ENCODE results near the gene OR1F1.

The OR1F1 gene

DNA sequence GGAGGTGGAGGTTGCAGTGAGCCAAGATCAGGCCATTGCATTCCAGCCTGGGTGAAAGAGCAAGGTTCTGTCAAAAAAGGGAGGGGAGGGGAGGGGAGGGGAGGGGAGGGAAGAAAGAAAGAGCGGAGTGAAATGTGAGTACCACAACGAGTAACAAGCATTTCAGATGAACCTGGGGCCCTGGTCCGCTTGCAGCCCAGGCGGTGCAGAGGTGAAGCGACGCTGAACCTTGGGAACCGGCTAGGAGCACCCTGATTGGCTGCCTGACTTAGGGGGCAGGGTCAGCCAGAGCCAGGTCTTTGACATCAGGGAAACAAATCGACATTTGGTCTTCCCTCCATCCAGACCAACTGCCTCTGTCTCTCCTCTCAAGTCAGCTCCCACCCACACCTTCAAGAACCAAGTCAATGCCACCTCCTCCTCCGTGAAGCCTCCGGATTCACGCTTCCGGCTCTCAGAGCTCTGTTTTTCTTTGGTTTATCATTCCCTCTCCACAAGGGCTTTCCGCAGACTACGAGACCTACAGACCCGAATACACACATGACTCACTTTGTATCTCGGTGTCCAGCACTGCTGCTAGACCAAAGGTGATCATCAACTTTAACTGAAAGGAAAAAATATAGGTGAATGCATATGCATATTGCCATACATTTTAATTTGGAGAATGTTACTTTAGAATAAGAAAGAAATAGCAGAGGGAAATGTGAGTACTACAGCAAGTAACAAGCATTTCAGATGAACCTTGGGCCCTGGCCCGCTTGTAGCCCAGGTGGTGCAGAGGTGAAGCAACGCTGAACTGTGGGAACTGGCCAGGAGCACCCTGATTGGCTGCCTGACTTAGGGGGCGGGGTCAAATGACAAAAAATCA, 19.3 kb downstream of the OR1F1 start:
- no peak for DNase-seq

DNA sequence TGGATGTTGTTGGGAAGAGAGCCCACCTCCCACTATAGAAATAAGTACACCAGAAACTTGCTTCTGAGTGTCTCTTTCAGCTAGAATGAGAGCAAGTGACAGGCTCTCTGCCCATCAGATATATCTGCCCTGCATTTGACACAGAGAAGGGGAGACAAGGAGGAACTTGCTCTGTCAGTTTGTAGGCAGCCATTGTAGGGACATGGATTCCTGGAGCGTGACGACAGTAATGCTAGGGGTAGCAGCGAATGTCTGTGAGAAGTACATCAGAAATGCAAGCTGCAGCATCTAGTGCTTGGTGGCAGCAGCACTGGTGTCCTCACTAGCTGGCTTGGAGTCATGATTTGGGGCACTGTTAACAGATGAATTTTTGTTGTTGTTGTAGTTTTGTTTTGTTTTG, 24.0 kb downstream of the OR1F1 start:
- no peak for DNase-seq

DNA sequence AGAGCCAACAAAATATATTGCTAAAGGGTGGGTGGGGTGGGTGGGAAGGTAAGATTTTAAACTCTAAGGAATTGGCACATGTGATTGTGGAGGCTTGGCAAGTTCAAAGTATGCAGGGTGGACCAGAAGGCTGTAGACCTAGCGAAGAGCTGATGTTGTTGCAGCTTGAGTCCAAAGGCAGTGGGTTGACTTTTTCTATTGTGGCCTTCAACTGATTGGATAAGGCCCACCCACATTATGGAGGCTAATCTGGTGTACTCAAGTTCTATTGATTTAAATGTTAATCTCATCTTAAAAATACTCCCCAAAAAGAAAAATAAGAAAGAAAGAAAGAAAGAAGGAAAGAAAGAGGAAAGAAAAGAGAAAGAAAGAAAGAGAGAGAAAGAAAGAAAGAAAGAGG, 24.6 kb downstream of the OR1F1 start:
- no peak for DNase-seq

DNA sequence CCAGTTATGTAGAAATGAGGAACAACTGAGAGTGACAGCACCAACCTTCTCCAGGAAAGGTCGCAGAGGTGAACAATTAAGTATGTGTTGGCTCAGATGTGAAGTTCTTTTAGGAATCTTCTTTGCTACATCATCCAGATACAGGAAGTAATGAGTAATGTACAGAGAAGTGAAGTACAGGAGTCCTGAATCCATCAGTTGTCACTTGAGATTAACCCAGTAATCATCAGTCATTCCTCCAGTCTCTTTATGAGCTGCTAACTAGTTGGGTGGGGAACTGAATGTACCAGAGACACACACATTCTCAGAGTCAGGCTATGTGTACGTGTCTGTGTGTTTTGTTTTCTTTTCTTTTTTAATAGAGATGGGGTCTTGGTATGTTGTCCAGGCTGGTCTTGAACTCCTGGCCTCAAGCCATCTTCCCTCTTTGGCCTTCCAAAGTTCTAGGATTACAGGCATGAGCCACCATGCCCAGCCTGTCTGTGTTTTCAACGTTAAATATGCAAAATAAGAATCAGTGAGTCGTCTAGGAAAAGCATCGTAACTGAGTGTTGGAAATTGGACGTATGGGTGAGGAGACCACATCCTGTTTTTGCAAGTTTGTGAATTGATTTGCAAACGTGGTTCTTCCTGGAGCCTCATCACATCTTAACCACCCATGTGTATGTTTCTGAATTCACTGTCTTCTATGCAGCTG, 27.0 kb downstream of the OR1F1 start:
- DNase-seq = no peak

DNA sequence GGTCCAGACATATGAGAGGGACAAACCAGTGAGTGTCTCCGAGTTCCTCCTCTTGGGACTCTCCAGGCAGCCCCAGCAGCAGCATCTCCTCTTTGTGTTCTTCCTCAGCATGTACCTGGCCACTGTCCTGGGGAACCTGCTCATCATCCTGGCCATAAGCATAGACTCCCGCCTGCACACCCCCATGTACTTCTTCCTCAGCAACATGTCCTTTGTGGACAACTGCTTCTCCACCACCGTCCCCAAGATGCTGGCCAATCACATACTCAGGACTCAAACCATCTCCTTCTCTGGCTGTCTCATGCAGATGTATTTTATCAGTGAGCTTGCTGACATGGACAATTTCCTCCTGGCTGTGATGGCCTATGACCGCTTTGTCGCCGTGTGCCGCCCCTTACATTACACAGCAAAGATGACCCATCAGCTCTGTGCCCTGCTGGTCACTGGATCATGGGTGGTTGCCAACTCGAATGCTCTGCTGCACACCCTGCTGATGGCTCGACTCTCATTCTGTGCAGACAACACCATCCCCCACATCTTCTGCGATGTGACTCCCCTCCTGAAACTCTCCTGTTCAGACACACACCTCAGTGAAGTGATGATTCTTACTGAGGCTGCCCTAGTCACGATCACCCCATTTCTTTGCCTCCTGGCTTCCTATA, 27.7 kb downstream of the OR1F1 start:
- DNase-seq = no peak

DNA sequence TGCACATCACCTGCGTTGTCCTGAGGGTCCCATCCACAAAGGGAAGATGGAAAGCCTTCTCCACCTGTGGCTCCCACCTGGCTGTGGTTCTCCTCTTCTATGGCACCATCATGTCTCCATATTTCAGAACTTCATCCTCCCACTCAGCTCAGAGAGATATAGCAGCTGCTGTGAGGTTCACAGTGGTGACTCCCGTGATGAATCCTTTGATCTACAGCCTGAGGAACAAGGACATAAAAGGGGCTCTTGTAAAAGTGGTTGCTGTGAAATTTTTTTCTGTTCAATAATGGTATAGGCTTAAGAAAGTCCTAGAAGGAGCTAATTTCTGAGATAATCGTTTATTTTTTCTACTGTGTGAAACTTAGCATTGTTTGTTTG, 28.2 kb downstream of the OR1F1 start:
- DNase-seq = no peak

DNA sequence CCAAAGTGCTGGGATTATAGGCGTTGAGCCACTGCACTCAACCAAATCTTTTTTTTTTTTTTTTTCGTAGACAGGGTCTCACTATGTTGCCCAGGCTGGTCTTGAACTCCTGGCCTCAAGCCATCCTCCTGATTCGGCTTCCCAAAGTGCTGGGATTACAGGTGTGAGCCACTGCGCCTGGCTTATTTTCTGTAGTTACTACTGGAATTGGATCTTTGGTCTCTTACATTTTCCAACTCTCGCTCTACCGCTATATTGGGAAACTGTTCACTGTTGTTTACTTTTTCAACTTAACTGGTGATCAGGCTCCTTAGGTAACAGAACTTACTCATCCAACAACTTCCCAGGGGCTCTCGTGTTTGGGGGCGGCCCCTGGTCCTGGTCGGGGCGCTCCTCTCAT, 32.8 kb downstream of the OR1F1 start:
- no peak for DNase-seq

DNA sequence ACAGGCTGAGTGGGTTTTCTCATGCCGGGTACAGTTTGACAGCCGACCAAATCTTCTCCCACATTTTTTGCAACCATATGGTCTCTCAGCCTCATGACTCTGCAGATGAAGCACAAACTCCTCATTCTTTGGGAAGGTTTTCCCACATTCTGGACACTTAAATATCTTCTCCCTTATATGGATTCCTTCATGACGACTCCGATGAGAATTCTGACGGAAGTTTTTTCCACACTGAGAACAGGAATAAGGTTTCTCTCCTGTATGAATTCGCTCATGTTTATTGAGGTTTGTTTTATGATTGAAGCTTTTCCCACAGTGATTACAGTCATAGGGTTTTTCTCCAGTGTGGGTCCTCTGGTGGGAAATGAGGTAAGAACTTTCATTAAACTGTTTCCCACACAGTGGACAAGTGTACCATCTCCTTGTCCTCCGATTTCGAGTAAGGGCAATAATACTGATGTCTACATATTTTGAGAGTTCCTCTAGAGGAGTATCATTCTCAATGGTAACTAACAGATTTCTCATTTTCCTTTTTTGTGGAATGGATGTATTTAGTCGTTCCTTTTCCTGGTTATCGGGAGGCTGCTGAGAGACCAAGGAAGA, 36.0 kb downstream of the OR1F1 start:
- DNase-seq = no peak

DNA sequence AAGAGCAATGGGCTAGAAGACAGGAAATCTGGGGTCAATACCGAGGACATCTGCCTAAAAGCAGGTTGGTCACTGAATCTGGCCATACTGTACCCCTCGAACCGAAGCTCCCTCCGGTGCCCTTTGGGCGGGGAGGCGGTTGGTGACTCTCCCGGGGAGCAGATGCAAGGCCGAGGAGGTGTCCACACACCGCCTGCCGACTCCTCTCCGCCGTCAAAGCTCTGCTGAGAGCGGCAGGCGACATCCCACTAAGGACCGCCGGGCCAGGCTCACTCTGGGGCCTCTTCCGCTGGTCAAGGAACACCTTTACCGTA, 46.5 kb downstream of the OR1F1 start:
- no peak for DNase-seq

DNA sequence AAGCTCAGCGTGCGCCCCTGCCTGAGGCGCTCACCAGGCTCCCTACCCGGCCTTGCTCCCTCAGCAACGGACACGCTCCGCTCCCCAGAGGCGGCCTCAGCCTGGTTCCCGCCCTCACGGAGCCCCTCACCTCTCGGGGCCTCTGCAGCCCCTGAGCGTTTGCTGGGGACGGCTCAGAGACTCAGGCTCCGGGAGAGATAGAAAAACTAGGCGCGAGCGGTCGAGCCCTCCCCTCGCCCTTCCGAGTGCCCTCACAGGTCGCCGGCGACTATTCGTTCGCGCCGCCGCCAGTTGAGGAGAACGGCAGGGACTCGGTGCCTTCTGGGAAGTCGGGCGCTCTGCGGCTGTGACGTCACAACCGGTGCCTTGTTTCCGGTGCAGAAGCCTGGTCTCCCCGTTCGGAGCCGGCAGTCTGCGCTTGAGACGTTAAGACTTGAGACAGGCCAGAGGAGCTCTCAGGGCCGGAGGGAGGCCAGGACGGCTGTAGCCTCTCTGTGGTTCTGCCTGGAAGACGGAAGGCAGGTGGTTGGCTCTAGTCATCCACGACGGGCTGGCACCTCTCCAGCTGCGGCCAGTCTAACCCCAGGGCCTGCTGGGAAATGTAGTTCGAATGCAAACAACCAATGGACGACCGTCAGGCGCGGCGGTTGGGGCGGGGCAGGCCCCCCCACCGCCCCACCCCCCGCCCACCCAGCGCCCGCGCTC, 47.0 kb downstream of the OR1F1 start, which contains the start of gene ZNF200:
Gene ZNF200, minus strand, starts transcription at position 302 of the 705 bp plus-strand sequence. CDS start 1,403 bp downstream, outside the sequence.
- peak; percentile 99 for DNase-seq

DNA sequence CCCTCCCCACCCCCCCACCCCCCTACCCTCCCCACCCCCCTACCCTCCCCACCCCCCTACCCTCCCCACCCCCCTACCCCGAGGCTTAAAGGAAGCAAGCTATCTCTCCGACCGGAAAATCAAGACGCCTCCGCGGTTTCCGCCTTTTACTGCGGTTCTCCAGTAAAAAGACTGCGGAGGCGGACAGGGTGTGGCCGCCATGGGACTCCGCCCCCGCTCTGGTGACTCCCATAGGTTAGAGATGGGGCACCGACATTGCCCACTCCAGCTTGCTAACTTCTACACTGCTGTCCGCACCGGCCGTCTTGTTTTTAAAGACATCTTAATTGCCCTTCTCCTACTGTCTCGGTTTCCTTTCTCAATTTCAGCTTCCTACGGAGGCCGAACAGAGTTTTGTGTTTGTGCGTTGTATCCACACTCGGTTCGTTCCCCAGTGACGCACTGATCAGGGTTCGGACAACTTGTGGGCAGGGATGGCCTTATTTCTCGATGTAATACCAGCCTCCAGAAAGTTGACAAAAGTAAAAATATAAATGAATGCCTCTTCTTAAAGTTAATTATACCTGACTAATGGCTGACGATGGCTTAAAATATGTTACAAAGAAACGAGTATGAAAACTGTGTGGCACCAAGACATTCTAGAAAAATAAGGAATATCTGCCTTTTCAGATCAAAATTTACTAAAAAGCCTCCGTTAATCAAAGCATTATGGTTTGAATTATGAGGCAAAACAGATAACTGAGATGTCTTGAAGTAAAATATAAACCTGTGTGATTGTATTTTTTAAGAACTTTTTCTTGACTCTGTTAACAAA, 48.1 kb downstream of the OR1F1 start:
- DNase-seq = peak; percentile 7

DNA sequence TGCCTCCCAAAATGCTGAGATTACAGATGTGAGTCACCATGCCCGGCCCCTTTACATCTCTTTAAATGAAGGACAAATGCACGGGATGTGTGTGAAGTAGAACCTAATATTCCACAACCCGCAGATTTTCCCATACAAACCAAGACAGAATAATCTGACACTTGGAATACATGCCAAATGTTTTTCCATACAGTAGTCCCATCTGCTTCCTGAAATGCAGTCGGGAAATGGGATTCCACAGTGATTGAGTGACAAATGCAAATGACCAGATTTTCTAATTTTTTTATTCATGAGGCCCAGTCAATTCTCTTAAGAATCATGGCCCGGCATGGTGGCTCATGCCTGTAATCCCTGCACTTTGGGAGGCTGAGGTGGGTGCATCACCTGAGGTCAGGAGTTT, 53.8 kb downstream of the OR1F1 start:
- DNase-seq = no peak

DNA sequence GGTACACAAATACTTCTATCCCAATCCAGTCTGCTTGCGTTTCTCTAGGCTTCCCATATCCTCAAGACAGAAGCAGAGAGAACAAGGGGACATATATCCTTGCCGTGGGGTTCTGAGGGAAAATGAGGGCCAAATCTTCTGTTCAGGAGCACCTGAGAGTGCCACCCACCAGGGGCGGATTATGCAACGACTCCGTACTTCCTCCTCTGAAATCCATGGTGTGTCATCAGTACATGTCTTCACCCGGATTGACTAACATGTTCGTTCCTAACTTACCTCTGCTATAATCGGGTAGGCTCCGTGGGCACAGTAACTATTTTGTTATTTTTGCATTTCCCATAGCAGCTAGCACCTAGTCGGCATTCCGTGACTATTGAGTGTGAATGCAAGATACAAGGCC, 54.7 kb downstream of the OR1F1 start:
- no peak for DNase-seq

DNA sequence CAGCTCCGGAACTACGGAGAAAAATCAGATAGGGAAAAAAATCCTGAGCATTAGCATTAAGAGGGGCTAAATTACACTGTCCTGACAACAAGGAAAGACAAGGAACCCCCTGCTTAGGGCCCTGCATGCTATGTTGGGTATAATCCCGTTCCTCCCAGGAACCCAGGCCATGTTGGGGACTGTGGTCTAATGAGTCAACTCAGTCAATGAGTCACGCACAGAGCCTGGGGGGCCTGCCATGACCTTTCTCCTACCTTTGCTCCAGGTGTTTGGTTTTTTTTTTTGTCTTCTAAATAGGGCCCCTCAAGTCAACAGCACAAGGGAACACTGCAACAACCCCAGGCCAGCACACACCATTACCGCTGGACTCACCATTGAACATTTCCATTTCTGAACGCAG, 55.9 kb downstream of the OR1F1 start:
- no peak for DNase-seq

DNA sequence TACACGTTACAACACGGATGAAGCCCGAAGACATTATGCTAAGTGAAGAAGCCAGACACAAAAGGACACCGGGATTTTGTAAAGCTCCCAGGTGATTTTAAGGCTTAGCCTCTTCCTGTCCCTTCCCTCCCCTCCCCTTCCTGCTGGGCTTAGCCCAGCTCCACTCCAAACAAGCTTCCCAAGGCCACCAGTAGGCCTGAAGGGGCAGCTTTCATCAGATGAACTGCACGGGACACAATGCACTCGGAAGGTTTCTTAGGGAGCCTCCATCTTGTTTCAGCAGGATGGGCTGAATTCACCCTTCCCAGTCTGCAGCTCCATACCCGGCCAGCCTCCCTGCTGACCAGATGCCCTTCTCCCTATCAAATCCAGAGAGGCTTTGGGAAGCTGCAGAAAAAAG, 58.0 kb downstream of the OR1F1 start:
- DNase-seq = no peak

DNA sequence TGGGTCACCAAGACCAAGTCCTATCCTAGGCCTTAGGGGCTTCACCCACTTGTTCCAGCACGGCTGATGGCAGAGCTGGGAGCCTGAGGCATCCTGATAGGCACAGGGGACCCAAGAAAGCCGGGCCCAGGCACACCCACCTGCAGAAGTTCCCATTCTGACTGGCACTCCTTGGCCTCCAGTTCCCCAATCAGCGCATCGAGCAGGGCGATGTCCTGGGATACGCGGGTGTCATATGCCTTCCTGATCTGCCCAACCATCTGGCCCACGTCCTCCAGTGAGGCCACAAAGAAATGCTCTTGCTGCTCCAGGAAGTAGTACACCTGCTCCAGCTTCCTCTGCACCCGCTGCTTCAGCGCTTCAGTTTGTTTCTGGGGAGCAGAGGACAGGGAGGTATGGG, 58.9 kb downstream of the OR1F1 start:
- DNase-seq = no peak

DNA sequence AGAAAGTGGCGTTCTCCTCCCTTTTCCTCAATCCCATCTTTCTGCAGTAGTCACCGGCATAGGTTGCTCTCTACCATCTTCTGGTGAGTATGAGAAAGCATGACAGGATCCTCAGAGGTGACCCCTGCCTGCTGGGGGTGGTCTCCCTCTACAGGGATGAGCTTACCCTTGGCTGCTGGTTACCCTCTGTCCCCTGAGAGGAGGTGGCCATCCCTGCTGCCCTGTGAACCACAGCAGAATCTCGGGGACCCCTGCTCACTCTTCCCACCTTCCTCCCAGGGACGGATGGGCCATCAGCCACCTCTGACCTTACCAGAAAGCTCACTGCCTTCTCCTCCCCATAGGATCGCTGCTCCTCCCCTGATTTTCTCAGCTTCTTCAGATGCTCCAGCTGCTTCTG, 60.6 kb downstream of the OR1F1 start:
- DNase-seq = no peak

DNA sequence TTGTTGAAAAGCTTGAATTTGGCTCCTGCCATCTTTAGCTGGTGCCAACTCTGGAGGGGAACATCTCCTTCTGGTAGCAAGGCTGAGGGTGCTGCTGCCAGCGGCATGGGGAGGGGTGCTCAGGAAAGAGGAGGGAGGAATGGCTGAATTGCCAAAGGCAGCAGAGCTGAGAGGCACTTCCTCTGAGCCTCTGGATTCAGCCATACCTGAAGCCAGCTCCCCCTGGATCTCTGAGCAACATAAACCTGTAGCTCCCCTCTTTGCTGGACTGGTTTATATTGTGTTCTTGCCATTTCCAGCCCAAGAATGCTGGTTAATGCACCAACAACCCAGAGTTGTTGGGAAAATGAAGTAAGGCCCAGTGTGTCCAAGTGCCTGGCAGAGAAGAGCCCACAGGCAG, 61.0 kb downstream of the OR1F1 start:
- no peak for DNase-seq

DNA sequence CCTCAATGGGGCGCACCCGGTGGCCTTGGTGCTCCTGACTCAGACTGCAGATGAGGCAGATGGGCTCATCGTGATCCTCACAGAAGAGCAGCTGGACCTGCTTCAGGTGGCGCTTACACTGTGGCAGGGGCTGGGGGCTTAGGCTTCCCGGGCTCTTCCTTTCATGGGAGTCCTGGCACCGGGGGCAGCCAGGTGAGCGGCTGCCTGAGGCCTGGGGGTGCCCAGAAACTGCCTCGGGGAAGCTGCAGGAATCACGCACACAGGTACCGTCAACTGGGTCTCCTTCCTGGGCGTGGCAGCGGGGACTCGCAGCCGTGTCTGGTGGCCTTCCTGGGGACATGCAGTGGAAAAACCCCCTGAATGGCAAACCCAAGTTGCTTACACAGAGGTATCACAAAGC, 61.4 kb downstream of the OR1F1 start:
- DNase-seq = no peak

DNA sequence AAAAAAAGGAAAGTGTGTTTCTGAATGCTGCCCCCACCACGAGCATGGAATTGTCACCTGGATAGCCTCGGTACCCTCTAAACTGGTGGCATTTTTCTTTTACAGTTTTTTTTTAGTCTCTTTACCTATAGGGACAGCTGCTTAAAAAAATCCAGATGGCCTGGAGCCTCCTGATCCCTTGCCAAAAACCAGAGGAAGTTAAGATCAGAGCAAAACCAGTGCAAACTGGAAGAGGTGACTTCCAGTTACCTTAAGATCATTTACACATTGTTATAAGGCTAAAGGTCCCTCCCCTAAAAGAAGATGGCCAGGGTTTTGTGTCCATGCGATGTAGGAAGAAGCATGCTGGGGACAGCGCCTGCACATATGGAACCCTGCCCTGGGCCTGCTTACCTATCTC, 65.0 kb downstream of the OR1F1 start:
- no peak for DNase-seq

DNA sequence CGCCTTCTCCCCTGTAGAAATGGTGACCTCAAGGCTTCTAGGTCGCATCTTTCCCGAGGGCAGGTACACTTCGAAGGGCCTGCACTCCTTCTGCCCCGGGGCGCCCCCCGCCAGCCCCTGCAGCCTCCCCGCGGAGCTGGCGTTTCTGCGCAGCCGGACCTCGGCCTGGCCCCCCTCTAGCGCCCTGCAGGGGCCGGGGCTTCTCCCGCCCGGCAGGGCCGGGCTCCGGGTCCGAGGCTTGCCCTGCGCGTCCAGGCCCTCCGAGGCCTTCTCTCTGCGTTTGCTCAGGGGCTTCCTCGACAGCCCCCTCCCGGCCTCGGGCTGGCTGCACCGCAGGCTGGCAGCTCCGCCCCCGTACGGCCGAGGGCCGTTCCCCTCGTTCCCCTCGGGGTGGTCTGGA, 66.3 kb downstream of the OR1F1 start:
- no peak for DNase-seq
